GM03348 (cell line): ENCODE measurements around the gene MAGEL2.

ENCODE experiments used
- DNase-seq: peaks from one replicate; pipeline ENCODE4 v3.0.0; 2012; ENCODE audit warnings: low spot score

MAGEL2 gene

DNA sequence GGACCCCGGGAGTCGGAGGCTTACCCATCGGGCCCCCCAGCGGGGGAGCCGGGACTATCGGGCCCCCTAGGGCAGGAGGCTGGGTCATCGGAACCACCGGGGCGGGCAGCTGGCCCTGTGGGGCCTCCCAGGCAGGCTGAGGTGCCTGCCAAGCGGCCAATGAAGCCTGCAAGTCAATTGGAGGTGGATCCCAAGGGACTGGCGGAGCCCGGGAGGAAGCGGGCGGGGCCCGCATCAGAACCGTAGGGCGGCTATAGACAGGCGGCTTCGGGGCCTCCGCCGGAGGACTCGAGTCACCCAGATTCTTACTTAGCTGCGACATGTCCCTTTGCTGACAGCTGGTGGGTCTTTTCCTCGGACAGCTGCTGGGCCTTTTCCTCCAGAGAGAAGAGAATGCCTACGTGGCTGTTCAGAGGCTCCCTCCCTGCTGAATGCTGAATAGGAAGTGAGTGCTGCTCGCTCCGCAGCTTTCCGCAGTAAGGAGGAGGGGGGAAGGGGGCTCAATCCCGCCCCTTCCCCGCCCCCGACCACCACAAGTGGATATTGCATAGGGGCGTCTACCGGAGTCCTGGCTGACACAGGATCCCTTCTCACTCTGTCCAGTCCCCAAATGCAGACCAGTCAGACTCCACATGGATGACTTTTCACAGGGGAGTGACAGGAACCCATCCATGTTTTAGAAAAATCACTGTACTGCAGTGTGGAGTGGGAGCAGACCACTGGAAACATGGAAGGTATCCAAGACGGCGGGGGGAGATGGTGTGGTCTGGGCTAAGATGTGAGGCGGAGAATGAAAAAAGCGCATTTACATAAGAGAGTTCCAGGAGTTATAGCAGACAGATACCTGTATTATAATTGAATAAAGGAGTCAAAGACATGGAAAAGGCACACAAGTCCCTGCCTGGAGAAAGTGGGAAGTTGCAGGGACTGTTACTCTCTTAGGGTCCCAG is at the start of gene MAGEL2:
TSS of gene MAGEL2 (minus strand) at position 447 of the 950 bp plus-strand sequence. CDS start at position 322, 125 bp downstream.
- peak; percentile 42 for DNase-seq

DNA sequence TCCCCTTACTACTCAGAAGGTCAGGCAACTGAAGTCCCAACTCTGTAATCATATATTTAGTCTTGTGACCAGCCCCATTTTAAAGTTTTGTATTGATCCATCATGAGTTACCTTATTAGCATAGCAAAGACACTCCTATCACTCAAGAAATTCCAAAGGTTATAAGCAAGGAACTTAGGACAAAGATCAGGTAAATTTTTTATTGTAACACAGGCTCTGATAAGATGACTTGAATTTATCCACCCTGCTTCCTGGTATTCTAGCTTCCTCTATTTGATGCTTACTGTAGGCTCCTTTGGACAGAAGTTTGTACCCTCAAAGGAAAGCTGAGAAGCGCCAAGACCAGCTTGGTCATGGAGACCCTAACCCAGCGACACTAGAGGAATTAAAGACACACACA is 47.6 kb upstream of the MAGEL2 start:
- no peak for DNase-seq

DNA sequence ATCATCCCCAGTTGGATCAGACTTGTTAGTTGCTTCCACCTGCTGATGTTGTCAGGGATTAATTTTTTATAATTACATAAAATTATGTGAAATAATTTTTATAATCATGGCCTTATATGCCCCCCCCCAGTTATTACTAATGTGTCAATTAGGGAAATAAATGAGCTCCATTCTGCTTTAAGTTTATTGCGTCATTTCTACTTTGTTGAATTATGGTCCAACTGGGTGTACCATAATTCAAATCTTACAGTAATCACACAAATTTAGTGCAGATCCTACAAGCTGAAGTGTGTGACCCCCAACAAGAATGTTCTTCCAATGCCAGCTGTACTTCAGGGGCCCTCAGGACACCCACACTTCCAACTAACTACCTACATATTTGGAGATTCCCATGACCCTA is 46.9 kb upstream of the MAGEL2 start:
- no peak for DNase-seq

DNA sequence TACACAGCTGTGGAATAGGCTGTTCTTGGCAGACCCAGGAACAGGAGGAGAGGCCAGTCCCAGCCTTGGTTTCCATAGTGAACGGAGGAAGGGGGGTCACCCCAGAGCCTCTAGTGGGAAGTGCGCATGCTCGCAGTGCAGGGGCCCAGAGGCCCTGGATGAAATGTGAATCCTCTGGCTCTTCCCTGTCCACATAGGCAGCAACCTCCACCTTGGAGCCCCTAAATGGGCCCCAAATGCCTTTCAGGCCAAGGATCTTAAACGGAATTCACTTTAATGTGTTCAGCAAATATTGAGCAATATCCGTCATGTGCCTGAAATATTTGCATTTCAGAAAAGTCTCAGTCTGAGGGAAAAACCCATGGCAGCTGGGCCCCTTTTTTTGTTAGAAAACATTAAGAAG is 42.8 kb upstream of the MAGEL2 start:
- peak; percentile 55 for DNase-seq

DNA sequence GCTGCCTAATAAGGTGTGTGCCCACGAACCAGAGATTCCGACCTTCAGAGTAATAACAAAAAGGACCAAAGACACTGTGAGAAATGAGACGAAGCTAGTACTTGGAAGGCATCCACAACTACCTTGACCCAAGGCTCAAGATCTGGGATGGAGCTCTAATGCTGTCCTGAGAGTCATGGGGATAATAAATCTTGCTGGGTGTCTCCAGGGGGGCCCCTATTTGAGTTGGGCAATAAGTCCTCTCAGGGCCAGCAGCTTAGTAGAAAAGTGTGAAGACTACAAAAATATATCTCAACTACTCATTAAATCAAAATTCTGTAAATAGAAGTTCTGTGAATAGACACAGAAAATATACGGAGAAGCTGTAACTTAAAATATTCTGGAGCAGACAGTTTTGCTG is 42.3 kb upstream of the MAGEL2 start:
- no peak for DNase-seq

DNA sequence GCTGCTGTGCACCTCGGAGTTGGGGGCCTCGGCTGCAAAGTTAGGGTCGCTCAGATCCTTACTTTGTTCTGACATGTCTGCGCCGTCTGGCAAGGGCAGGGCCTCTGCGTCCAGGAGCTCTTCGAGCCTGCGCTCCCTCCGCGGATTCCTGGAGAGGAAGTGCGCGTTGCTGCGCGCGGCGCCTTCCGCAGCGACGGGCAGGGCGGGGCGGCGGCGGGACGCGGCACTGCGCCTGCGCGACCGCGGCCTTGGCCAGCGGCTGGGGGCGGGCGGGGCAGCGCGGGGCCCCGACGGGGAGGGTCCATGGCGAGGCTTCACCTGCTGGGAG is 39.4 kb upstream of the MAGEL2 start, which contains the start of gene NDN:
TSS of gene NDN (minus strand) at position 163 of the 328 bp plus-strand sequence. CDS start at position 75, 88 bp downstream.
- DNase-seq = peak; percentile 91

DNA sequence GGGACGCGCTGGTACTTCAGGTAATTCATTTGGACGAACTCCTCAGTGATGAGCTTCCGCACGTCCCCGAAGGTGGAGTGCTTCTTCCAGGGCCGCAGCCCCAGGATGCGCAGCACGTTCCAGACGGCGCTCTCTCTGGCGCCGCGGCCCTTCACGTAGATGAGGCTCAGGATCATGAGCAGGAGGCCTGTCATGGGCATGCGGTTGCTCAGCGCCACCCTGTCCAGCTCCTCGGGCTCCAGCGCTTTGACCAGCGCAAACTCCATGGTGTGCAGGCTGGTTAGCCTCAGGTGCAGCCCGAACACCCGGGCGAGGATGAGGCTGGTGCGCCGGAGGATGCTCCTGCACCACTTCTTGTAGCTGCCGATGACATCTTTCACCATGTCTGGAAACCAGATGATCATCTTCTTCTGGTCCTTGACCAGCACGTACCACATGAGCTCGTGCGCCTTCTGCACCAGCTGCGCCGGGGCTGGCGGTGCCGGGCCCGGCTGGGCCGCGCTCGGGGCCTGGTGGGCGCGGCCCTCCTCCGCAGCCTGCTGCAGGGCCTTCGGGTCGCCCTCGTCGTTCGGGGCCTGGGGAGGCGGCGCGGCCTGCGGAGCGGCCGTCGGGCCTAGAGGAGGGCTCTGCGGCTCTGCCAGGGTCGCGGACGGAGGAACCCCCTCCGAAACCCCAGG is 38.9 kb upstream of the MAGEL2 start:
- peak; percentile 31 for DNase-seq

DNA sequence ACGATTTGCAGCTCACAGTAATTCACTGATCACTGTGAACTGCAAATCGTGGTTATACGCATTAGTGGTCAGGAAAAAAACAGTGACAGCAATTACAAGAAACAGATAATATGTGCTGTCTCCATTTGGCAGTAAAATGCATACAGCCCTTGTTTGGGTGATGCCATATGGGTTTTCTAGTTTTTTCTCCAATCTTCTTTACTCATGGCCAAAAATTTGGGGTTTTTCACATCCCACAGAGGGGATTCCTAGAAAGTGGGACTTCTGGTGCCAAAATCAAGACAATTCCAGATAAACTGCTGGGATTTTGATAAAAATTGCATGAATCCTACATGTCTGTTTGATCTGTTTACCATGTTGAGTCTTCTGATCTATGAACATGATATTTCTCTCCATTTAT is 23.8 kb upstream of the MAGEL2 start:
- no peak for DNase-seq

DNA sequence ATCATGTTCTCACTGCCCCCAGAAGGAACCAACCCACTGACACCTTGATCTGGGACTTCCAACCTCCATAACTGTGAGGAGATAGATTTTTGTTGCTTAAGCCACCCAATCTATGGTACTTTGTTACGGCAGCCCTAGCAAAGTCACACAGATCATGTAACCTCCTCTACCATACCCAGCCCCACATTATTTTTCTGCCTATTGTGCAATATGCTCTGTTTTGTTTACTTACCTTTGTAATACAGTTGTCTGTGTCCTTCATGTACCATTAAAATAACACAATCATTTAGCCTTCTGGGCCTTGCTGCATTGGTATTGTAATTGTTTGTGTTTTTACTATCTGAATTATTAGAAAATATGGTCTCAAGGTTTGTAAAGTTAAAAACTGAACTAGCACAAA is 23.3 kb upstream of the MAGEL2 start:
- DNase-seq = no peak

DNA sequence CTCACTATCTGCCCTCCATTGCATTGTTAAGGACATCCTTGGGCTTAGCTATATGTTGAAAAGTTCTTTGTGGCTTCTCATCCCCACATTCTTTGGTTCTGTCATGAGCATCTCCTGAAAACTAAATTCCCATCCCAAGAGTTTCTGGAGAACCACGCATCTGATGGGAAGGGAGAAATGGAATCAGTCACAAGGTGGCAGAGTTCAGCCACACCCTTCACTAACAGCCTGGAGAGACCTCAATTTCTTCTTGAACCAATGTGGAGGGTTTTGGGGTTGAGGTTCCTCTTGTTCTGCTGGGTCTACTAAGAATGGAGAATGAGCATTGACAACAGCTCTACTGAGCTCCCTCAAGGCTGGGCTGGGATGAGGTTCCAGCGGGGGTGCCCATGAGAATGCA is 15.6 kb upstream of the MAGEL2 start:
- DNase-seq = no peak

DNA sequence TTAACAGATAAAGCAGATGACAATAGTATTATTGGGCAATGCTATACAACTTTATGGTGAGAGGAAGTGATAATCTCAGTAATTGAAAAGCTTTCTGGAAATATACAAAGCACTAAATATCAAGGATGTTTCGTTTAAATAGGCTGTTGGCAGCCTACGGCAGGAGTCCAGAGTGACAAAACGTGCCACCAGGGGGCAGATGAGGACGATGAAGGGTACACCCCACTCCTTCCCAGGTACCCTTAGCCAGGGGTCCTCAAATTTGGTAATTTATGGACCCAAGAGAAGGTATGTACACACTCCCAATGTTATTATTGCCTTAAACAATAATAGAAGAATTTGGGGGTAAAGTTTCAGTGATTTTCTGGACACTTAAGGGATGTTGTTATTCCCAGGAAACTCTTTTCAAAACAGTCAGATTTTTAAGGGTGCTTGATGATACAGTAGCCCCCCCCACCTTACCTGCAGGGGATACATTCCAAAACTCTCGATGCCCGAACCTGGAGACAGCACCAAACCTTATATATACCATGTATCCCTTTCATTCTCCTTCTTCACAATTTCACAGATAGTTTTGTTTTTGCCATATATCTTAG is 1.4 kb upstream of the MAGEL2 start:
- peak; percentile 32 for DNase-seq

DNA sequence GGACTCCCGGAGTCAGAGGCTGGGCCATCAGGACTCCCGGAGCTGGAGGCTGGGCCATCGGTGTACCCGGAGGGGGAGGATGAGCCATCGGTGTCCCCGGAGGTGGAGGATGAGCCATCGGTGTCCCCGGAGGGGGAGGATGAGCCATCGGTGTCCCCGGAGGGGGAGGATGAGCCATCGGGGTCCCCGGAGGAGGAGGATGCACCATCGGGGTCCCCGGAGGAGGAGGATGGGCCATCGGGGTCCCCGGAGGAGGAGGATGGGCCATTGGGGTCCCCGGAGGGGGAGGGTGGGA is 719 bp downstream of the MAGEL2 start:
- no peak for DNase-seq

DNA sequence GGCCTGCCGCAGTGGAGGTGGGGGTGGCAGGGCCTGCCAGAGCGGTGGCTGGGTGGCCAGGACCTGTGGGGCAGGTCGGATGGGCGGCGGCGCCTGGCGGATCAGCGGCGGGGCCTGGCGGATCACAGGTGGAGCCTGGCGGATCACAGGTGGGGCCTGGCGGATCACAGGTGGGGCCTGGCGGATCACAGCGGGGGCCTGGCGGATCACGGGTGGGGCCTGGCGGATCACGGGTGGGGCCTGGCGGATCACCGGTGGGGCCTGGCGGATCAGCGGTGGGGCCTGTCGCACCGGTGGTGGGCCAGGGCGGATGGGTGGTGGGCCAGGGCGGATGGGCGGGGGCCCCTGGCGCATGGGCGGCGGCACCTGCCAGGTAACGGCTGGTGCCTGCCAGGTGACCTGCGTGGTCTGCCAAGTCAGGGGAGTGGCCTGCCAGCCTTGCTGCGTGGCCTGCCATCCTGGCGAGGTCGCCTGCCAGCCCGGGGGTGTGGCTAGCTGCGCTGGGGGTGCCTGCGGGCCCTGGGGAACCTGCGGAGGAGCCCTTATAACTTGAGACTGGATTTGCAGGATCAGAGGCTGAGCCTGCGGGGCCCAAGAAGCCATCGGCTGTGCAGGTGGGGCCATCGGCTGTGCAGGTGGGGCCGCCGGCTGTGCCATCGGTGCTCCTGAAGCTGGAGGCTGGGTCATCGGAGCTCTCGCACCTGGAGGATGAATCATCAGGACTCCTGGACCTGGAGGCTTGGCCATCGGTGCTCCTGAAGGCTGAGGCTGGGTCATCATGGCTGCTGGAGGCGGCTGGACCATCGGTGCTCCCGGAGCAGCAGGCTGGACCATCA is 1.3 kb downstream of the MAGEL2 start:
- DNase-seq = no peak

DNA sequence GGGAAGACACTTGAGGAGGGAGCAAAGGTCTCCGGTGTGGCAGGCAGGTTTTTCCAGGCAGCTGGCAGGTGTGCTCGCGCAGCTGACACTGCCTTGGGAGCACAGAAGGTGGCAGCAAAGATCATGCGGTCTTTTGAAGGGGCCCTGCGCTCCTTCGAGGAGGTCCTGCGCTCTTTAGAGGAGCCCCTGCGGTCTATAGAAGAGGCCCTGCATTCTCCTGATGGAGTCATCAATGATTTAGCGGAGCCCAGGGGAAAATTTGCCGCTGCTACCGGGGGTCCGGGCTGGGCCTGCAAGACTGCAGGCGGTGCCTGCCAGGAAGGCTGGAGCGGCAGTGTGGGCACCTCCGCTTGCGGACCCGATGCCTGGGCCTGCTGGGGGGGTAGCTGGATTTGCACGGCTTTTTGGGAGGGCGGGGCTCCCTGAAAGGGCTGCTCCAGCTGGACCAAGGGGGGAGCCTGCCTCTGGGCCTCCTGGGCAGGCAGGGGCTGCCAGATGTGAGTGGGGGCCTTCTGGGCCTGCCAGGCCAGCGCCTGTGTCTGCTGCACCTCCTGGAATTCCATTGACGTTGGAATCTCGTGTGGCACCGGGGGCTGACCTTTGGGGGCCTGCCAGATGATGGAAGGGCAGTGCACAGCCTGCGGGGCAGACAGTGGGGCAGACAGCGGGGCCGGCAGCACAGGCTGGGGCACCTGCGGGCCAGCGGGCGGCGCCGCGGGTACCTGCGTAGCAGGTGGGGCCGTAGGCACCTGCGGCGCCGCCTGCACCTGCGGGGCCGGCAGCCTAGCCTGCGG is 2.1 kb downstream of the MAGEL2 start:
- DNase-seq = no peak

DNA sequence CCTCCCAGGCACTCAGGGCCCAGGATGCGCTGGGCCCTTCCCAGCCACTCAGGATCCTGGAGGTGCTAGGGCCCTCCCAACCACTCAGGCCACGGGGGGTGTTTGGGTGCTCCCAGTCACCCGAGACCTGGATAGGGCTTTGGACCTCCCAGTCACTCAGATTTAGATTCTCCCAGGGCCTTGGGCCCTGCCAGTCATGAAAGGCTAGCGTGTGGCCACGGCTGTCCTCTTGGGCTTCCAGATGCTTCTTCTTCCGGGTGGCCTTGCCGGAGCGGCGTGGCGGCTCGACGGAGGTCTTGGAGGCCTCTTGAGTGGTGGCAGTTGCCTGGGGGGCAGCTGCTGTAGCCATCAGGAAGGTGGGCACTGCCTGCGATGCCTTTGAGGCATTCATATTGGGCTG is 2.8 kb downstream of the MAGEL2 start:
- no peak for DNase-seq

DNA sequence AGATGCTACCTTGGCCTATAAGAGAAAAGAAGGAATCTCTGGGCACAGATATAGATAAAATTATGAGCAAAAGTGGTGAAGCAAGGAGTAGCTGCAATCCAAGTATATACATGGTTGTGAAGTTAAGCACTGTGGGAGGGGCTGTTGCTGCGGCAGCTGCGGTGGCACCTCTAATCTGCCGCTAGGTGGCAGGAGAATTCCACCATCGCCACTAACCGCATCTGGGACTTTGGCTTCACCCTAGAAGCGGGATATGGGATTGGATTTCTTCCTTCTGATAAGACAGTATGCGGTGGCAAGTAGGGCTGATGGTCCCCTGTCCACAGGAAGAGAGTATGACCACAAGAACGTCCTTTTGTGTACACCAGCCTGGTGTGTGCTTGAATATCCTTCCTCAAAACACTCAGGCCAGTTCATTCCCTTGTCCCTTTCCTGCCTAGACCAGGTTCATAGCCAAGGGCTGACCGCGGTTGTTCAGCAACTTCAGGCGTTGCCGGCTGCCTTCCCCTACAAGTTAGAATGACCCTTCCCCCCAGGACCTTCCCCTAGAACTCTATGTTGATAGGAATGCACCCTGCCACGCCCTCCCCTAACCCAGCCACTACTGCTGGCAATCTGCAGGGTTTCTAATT is 5.1 kb downstream of the MAGEL2 start:
- peak; percentile 85 for DNase-seq

DNA sequence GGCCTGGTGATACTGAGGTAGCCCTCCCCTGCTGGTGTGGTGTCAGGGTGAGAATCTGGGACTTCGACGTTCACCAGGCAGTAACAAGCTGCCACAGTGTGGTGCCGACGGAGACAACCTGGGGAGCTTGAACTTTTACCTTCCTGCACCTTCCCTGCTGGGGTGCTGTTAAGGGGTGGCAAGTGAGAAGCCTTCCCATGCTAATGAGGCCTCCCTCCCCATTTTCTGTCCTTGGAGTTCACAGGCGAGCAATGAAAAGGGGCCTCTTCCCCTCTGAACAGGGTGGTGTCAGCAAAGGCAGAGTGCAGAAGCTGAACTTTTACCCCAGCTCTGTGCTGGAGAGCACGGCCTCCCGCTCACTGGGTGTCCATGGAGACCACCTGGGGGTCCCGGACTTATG is 13.5 kb downstream of the MAGEL2 start:
- no peak for DNase-seq

DNA sequence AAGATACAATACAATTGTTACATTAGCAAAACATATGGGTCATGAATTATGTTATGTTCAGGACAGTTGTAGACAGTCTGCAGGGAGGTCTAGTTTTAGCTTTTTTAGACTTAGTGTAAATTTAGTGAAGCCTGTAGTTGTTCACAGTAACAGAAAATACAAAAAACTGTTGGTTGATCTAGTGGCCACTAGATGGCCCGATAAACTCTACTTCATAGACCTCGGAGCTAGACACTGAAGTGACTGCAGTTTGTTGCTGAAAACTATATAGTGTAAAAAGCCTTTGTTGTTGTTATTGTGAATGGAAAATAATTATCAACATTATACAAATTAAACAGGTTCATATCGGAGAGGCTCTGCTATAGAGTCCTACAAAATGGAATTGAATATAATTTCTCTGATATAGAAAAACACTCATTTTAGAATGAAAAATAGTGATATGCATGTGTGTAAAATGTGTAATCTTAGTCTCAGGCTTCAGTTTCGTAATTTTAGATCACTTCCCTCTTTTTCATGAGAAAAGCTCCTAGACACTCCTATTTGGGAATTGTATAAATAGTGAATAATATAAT is 18.3 kb downstream of the MAGEL2 start:
- peak; percentile 51 for DNase-seq

DNA sequence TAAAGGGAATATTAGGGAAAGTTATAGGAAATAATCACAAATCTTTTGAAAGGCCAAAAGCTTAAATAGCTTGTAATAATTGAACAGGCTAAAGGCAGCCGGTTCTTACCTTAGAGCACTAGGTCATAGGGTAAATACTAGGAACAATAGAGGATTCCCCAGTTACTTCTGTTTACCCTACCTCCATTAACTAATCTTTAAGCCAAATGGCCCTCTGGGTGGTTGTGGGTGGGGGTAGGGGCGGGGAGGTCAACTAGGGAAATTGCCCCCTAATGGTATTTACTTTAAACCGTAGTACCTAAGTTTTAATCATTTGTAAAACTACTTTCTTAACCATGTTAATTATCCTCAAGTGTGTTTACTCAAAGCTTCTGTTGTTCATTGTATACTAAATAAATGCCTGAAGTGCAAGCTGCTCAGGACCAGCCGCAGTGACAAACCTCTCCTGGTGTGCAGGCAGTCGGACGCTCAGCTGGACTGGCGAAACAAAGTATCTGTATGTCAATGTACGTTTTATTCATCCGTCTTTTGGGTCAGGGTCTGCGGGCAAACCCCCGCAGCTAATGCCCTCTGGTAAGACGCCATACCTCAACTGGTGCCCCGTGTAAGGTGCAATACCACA is 18.9 kb downstream of the MAGEL2 start:
- no peak for DNase-seq

DNA sequence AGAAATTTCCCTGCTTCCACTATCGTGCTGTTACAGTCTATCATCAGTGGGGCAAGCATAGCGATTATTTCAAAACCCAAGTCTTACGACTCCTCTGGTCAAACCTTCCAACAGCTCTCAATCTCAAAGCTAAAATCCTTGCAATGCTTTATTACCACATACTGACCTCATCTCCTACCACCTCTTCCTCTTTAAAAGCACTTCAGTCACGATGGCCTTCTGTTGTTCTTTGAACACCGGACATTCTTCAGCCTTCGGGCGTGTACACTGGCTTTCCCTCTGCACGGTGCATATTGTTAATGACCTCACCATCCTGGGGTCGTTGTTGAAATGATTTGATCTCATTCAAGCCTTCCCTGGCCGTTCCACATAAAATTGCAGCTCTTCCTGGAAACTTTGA is 31.1 kb downstream of the MAGEL2 start:
- no peak for DNase-seq
